GM21528 (cell line): ENCODE measurements around the gene BICD2.

Experiments
- ATAC-seq: cut with Tn5 transposase; IDR thresholded peaks from one replicate; pipeline ENCODE4 v1.9.1; 2021; ENCODE audit warnings: mild to moderate bottlenecking, moderate library complexity; ENCODE audit not compliant: unreplicated experiment, low FRiP score

BICD2 gene

DNA sequence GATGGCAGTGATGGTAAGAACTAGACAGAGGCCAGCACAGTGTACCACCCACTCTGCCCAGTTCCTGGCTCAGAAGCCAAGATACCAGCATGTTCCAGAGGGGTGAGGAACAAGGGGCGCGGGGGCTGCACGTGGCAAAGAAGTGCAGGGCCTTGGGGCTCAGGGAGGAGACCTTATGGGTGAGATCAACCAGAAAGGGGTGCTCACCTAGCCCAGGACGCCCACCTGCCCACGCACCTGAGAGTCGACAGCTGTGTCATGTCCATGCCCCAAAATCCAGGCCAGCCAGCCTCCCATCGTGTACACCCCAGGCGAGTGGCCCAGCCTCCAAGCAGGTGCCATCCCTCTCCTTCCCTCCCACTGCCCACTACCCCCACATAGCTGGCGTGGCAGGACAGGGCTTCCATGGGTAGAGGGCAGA is 34.9 kb downstream of the BICD2 start:
- ATAC-seq, result no peak

DNA sequence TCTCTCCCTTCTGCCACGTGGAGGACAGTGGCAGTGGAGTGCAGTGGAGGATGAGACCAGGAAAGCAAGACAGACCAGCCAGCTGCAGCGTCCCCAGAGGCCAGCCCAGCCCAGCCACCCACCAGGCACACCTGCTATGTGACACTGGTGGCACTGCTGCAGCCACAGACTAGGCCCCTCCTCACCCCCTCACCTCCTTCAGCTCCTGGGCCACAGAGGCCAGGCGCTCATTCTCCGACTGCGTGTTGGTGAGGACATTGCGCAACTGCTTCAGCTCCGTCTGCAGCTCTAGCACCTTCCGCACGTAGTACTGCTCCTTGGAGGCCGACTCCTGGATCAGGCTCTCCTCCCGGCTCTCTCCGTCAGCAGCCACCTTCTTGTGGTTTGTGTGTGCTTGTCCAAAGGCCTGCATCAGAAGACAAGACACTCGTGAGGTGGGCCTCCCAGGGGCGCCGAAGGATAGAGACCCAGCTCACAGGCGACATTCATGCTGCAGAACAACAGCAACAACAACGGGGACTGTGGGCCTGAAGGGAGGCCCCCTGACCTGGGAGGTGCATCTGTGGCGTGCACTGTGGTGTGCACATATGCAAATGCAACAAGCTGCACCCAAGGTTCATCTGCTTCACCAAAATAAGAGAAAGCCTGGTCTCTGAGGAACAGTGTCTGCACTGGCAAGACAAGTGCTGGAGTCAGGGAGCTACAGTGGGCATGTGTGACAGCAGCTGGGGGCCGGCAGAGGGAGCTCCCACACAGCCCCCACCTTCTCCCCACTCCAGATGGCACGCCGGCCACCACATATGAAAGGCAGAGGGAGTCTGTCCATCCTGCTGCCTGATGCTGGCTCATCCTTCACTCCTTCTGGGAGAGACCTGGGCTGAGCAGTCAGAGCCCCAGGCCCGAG is 35.5 kb downstream of the BICD2 start:
- ATAC-seq, result peak; percentile 72

DNA sequence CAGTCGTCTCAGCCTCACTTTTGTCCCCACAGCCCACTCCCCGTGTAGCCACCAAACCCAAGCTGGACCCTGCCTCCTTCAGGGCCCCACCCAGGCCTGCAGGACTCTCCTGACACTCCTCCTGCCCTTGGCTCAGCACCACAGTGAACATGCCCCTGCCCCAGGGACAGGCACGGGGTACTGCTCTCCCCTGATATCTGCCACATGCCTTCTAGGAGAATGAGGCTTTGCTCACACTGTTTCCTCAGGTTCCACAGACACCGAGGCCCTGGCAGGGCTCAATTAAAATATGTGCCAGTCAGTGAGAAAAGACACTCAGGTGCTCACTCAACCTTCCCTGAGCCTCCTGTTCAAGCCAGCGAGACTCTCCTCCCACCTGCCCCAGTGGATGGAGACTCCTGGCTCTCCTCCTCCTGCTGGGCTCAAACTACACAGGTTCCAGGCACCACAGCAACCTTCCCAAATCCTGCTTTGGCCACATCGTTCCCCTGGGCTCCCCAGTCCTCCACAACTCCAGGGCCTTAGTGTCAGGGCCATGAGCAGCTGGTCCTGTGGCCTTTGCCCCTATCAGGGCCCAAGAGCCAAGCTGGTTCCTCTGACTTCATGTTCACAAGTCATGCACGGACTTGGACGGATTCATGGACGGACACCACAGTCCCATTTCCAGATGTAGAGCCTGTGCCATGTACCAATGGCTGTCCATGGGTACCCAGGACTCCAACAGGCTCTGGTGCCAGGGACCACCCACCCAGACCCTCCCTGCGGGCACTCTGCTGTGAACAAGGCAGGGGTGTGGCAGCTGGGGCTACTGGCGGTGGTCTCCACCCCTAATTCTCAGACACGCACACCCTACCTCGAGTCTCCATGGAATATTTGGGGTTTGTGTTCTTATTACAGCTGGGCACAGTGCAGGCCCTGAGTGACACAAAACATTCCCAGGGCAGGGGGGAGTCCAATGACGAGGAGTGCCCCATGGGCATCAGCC is 36.6 kb downstream of the BICD2 start:
- ATAC-seq, result no peak

DNA sequence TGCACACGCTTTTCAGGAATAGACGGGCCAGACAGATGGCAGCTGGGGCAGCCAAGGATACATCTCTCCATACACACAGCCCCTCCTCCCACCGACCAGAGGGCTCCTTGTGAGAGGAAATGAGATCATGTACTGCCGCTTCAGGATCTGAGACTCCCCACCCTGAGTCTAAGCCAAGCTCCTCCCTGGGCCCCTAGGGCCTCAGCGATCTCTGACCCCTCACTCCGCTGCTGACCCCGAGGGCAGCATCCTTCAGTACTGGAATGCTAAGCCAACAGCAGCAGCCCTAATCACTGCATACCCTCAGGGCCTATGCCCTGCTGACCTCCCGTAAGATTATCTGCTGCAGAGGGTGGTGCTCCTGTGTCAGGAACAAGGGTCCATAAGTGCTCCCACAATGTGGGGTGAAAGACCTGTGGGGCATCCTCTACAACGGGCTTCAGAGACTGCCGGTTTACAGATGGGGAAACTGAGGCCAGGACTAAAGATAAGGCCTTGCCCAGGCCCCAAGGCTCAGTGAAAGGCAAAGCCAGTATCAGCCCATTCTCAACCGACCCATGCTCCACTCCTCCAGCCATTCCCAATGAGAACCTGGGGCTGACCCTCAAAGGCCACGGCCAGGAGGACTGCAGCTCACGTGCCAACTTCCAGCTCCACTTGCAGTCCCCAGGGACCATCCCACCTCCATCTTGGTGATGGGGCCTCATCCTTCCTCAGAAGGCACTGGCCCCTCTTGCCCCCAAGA is 37.5 kb downstream of the BICD2 start:
- no peak for ATAC-seq

DNA sequence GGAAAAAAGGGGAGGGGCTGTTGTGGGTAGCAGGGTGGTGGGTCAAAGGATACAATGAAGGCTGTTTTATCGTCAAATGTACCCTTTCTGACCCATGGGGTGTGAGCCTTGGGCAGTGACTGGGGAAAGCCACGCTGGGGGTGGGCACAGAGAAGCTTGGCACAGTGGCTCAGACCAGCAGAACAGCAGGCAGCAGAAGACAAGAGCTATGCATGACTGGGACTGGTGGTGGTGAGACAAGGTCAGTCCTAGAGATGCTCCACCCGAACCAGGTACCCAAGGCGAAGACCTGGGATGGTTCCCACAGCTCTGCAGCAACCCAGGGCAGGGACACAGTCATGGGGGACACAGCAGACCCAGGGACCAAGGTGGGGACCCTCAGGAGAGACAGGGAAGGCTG is 38.3 kb downstream of the BICD2 start:
- ATAC-seq, result no peak

DNA sequence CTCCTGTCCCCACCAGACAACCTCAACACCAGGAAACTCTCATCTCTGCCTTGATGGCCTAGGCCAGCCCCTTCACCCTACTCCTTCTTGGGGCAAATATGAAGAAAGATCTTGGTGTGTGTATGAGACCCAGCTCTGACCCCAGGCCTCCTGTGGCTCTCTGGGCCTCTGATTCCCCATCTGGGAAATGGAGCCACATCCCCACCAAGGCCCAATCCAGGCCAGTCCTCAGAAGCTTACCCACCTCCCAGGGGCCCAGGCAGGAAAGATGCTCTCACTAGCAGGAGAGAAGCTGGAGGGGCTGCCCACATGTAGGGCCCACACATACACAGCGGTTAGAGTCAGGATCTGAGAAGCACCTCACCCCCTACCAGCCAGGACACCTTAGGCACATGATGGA is 38.9 kb downstream of the BICD2 start:
- ATAC-seq, result no peak

DNA sequence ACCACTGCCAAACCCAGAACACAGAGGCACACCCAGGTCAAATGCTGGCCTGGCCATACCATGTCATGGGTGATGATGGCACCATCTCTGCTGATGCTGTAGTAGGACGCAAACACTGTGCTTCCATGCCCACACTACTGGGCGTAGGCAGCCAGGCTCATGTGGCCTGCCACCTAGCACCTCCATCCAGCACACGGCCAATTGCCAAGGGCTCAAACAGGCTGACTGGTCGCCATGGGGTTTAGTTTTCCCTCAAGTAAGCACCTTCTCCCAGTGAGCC is 39.4 kb downstream of the BICD2 start:
- no peak for ATAC-seq

DNA sequence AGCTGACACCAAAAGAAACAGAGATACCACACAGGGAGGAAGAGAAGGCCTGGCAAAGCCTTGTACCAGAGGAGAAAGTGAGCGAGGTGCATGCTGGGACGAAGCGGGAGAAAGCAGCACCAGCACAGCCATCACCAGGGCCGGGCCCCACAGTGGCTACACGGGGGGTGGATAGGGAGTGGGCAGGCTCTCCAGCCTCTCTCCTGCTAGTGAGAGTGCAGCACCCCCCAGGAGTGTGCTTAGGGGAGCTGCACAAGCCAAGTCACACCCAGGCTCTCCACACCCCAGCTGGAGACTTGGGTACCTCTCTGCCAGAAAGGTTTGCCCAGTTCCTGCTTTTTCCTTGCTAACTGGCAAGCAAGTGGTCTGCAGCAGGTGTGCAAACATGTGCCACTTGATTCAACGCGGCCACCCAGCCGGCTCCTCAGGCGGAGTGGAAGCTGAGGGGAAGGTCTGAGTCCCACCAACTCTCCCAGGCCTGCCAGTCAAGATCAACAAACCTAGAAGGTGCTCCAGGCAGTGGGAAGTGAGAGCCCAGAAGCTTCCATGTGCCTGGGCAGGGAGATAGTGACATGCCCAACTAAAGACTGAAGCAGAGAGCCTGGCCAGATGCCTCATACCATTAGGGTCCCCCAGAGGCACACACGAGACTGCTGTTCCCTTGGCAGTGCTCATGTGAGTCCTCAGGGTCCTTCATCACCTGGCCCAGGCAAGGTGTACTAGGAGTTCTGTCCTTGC is 39.9 kb downstream of the BICD2 start:
- no peak for ATAC-seq

DNA sequence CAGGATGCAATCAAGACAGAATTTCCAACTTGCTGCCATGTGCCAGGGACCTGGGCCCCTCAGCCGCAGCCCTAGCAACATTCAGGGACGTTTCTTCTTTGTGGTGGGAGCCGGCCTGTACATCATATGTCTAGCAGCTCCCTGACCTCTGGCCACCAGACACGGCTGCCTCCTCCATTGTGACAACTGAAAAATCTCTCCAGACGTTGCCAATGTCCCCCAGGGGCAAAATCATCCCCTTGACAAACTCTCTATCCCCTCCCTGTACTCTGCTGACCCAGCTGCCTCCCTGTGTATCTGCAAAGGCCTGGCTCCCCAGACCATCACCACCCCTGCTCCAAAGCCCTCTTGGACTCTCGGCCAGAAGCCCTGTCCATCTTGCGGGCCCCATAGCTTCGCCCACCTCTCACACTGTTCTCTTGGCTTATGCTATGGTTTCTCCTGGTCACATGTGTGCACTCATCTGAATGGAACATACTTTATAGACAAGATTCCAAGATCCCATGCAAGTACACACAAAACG is 40.8 kb downstream of the BICD2 start:
- no peak for ATAC-seq

DNA sequence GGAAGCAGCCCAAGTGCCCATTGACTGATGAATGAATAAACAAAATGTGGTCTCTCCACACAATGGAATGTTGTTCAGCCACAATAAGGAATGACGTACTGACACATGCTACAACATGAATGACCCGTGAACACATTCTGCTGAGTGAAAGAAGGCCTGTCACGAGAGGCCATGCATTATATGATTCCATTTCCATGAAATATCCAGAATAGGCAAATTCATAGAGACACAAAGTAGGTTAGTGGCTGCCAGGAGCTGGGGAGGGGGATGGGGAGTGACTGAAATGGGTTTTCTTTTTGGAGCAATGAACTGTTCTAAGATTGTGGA is 41.4 kb downstream of the BICD2 start:
- no peak for ATAC-seq

DNA sequence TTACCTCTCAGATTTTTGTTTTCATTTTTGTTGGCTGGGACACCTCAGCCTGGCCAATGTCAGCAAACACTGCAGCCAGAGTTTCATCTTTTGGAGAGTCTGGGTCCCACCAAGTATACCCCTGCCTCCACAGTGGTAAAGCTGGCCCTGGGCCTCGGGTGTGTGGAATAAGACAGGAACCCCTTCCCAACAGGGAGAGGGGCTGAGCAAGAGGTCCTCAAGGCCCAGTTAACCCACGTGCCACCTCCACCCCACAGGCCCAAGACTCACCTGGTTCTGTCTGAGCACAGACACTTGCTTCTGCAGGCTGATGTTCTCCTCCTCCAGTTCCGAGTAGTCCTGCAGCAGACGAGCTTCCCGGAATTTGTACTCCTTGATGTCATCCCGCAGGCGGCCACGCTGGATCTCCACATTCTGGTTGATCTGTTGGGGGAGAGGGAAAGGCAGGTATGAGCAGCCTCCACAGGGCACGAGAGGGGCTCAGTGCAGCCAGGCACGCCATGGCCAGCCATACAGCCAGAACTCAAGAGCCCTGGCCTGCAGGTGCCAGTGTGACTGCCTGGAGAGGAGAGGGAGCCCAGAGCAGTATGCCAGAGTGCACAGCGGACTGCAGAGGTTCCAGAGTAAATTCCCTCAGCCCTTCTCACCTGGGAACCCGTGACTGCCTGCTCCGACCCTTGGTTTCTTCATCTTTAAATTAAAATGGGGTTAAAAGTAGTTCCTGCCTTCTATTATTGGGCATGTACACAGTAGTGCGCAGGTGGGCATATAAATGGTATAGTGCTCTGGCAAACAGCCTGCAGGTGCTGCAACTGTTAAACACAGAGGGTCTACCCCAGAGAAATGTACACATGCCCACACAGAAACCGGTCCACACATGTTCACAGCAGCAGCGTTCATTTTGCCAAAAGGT is 42.0 kb downstream of the BICD2 start:
- no peak for ATAC-seq

DNA sequence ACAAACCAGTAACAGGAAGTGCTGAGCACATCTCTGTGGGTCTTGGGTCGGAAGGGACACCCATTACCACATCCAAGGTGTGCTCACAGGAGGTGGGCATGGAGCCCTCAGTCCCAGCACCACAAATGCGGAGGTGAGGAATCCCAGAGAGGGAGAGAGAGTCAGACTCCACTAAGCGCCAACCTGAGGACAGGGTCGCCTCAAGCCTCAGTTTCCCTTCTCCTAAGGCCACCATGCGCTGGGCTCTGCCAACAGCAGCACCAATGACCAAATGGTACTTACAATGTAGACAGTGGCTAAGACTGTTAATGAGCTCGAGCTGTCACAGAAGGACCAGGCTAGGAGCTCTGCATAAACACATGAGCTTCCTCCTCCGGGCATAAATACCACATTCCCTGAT is 43.1 kb downstream of the BICD2 start:
- no peak for ATAC-seq

DNA sequence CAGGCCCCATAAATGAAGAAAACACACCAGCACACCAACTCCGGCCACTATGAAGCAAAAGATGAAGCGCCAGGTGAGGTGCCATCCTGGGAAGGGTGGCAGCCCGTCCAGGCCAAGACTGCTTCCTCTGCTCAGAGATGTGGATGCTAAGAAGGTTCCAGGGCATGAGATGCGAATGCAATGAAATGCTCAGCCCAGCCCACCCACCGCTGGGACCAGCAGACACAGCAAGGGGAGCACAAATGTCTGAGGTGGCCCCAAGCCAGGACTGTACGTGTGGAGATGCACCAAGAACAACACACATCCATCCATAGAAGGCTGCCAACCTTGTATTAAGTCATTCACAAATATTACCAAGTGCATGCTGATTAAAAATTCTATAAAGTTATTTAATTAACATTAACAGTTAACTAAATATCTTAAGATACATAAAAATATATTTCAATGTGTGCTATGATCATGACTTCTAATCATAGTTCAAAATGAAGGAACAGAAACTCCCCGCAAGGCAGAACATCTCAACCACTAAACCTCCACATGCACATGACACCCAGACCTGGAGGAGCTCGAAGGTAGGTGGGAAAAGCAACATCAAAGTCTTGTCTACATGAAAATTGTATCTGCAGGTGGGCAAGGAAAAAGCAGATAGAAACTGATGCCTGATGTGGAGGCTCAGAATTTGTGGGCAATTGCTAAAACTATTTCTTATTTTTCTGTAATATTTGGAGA is 43.7 kb downstream of the BICD2 start:
- ATAC-seq, result no peak

DNA sequence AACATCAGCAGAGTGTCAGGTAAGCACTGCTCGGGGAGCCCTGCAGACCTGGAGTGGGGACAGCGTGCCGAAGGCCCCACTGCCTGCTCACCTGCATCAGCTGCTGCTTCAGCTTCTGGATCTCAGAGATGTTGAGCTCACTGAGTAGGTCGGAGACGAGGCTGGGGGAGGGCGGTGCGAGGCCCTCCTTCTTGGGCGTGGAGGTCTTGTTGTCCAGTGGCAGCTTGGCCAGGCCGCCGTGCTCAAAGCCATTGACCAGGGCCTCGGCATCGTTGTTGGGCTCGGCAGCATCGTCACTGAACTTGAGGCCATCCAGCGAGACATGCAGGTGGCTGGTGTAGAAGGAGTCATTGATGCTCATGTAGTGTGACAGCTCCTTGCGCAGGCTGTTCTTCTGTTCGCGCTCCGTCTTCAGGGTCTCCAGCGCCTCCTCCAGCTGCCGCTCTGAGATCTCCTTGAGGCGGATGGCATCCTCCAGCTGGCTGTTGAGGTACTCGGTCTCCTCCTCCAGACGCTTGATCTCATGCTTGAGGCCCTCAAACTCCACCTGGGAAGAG is 44.3 kb downstream of the BICD2 start:
- no peak for ATAC-seq

DNA sequence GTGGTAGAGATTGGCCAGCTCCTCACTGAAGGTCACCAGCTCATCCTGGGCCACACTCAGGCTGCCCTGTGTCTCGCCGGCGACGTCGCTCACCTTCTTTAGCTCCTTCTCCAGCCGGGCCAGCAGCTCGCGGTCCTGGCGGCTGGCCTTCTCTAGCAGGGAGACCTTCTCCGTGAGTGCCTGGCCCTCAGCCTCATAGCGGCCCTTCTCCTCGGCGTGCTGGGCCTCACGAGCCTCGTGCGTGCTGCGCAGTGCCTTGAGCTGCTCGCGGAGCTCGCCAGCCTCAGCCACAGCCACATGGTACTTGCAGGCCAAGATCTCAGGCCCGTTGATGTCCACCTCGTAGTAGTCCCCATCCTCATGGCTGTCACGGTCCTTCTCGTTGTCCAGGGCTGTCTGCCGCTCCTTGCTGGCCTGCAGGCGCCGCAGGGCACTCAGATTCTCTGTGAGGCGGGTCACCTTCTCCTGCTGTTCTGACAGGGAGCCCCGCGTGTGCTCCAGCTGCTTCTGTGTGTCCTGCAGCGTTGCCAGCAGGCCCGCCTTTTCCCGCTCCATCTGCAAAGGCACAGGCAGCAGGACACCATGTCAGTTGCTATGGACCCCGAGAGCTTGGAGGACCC is 45.5 kb downstream of the BICD2 start:
- no peak for ATAC-seq

DNA sequence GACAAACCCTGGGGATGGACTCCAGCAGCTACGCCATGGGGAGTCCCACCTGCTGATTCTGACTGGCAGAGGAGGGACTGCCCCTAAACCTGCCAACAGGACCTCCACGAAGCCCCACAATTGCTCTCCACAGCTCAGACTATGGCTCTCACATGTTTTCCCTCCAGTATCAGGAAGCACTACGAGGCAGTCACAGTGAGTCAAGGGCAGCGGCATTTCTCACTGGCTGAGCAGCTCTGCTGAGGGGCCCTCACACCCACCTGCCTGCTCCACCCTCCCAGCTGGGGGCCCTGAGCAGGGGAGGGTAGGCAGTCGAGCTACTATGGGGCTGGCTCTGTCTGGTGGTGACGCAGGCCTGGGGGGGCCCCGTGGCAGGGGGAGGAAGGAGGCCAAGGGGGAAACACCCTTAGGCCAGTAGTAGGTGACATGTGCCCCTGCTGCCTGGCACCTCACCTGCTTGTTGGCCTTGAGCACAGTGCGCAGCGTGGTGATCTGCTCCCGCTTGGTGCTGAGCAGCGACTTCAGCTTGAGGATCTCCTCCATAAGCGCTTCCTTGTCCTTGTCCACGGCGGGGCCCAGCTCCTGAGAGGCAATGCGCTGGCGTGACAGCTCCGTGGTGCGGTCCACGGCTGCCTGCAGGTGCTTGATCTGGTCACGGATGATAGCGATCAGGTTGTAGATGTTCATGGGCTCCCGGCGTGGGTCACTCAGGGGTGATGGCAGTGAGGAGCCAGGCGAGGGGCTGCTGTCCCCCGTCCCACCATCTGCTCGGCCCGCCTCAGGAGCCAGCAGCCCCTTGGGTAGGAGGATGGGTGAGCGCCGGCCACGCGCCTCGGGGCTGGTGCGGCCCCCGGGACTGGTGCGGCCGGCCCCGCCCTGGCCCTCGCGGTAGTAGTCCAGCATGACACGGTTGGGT is 46.3 kb downstream of the BICD2 start:
- ATAC-seq, result no peak
